HPDE6-E6E7 (cell line): ENCODE measurements around the gene TFPI.

Experiments used
- DNase-seq: peaks from one replicate; pipeline ENCODE4 v3.0.0; 2011; ENCODE audit warnings: missing footprints; ENCODE audit errors: extremely low spot score

TFPI gene

GRCh38 chr2:187504312-187504921, 49.8 kb downstream of the TFPI start:
- no peak for DNase-seq

- no peak for DNase-seq
These were observed 50.5 kb downstream of the TFPI start for GRCh38 chr2:187503700-187504099.

GRCh38 chr2:187502467-187502866, 51.8 kb downstream of the TFPI start:
- no peak for DNase-seq

GRCh38 chr2:187500585-187501359, 53.5 kb downstream of the TFPI start:
- peak; percentile 11 for DNase-seq

GRCh38 chr2:187499941-187500532, 54.2 kb downstream of the TFPI start:
- no peak for DNase-seq

- no peak for DNase-seq
These were observed 56.3 kb downstream of the TFPI start for GRCh38 chr2:187497858-187498463.

GRCh38 chr2:187497140-187497539, 57.1 kb downstream of the TFPI start:
- no peak for DNase-seq

GRCh38 chr2:187495324-187495723, 58.9 kb downstream of the TFPI start:
- no peak for DNase-seq

GRCh38 chr2:187493877-187494568, 60.2 kb downstream of the TFPI start:
- no peak for DNase-seq

- DNase-seq: no peak
These were observed 61.1 kb downstream of the TFPI start for GRCh38 chr2:187493180-187493579.

- no peak for DNase-seq
These were observed 68.0 kb downstream of the TFPI start for GRCh38 chr2:187486241-187486640.

- no peak for DNase-seq
These were observed 68.7 kb downstream of the TFPI start for GRCh38 chr2:187485523-187485922.

GRCh38 chr2:187483537-187483936, 70.7 kb downstream of the TFPI start:
- DNase-seq: no peak

- no peak for DNase-seq
These were observed 71.4 kb downstream of the TFPI start for GRCh38 chr2:187482796-187483195.

GRCh38 chr2:187481543-187481942, 72.7 kb downstream of the TFPI start:
- no peak for DNase-seq

- DNase-seq: no peak
These were observed 75.5 kb downstream of the TFPI start for GRCh38 chr2:187478719-187479118.

GRCh38 chr2:187477051-187477450, 77.2 kb downstream of the TFPI start:
- DNase-seq: no peak

- no peak for DNase-seq
These were observed 78.6 kb downstream of the TFPI start for GRCh38 chr2:187475499-187476248.

- peak; percentile 41 for DNase-seq
These were observed 83.5 kb downstream of the TFPI start for GRCh38 chr2:187470698-187471097.

GRCh38 chr2:187469538-187469937, 84.7 kb downstream of the TFPI start:
- DNase-seq: no peak

GRCh38 chr2:187468262-187468661, 86.0 kb downstream of the TFPI start:
- no peak for DNase-seq
